ENCODE measurements around the gene PPM1H.

DNA sequence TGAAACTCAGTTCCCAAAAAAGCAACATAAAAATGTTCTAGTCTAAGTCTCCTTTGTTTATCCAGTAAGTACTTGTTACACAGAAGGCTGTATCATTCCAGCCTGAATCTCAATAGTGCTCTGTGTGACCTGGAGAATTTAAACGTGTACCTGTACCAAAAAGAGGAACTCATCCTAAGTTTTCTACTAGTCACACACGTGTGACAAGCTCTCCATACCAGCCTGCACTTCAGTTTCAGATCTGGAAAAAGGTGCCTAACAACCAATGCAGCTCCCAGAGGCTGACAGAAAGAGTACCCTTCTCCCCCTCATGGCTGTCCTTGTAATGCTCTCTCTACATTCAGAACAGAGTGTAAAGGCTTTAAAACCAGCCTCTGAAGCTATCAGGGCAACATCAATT, 27.4 kb downstream of the PPM1H start:
- TF ChIP-seq CTCF (IDR thresholded peaks at IDR 0.05) (no peak), POLR2A (IDR thresholded peaks at IDR 0.05) (no peak)
